IMR-90 (cell line): Measurements from ENCODE around the gene HERPUD1. TPM values are rescaled to one million over a fixed set of nuclear protein-coding genes. Genes with fewer than 3 reads are reported as not detected.

Experiments
- ATAC-seq: fragments of 200-7000 bp; cut with Tn5 transposase; 2 replicates; pipeline ENCODE4 v1.9.1; 2020; ENCODE audit warnings: low read depth, mild to moderate bottlenecking, moderate library complexity
- BruUV-seq: library from RNA; stranded (reverse); fragments of 400-500 nt; replicated peaks from 2 replicates; lab custom pipeline; 2021; lab: Mats Ljungman, UMichigan
- CTCF ChIA-PET: fragments of 300-600 bp; formaldehyde crosslinking; extraction: SDS; loops from one replicate; lab custom pipeline; 2021; ENCODE audit warnings: antibody characterized with exemption; lab: Yijun Ruan, JAX
- POLR2A ChIA-PET: fragments of 300-600 bp; sonication (Branson Sonifier 250); formaldehyde crosslinking; loops from one replicate; lab custom pipeline; 2022; ENCODE audit warnings: antibody characterized with exemption; ENCODE audit not compliant: unreplicated experiment; lab: Charles Lee
- DNase-seq: peaks from one replicate; pipeline ENCODE4 v3.0.0; 2013
- H2AFZ ChIP-seq: replicated peaks from 2 replicates; pipeline ENCODE3; 2013; ENCODE audit warnings: low read length, mild to moderate bottlenecking; ENCODE audit not compliant: poor library complexity
- H2AK5ac ChIP-seq: 2 replicates; pipeline ENCODE4 v1.6.1; 2013; ENCODE audit warnings: low read depth, low read length, inconsistent platforms
- H2AK9ac ChIP-seq: replicated peaks from 2 replicates; pipeline ENCODE3; 2013; ENCODE audit warnings: mild to moderate bottlenecking, low read depth, low read length, moderate library complexity; ENCODE audit not compliant: poor library complexity
- H2BK120ac ChIP-seq: 2 replicates; pipeline ENCODE4 v1.6.1; 2013; ENCODE audit warnings: low read depth, low read length, inconsistent platforms
- H2BK15ac ChIP-seq: 3 replicates; pipeline ENCODE4 v1.6.1; 2013; ENCODE audit warnings: low read depth, low read length, inconsistent platforms
- H2BK20ac ChIP-seq: 2 replicates; pipeline ENCODE4 v1.6.1; 2013; ENCODE audit warnings: low read depth, mild to moderate bottlenecking, inconsistent platforms, low read length, moderate library complexity
- H2BK5ac ChIP-seq: 2 replicates; pipeline ENCODE4 v1.6.1; 2013; ENCODE audit warnings: mild to moderate bottlenecking, low read depth, low read length, inconsistent platforms; ENCODE audit not compliant: poor library complexity, severe bottlenecking
- H3K14ac ChIP-seq: replicated peaks from 2 replicates; pipeline ENCODE4 v1.6.1; 2013; ENCODE audit warnings: low read depth, low read length, inconsistent platforms
- H3K18ac ChIP-seq: 2 replicates; pipeline ENCODE4 v1.6.1; 2013; ENCODE audit warnings: low read depth, low read length, control low read depth
- H3K23ac ChIP-seq: 2 replicates; pipeline ENCODE4 v1.6.1; 2013; ENCODE audit warnings: low read depth, low read length, inconsistent platforms
- H3K27ac ChIP-seq: 2 replicates; pipeline ENCODE4 v1.5.1; 2013; ENCODE audit warnings: mild to moderate bottlenecking, control low read depth, low read length; ENCODE audit not compliant: insufficient read depth
- H3K27me3 ChIP-seq: 2 replicates; pipeline ENCODE4 v1.6.1; 2013; ENCODE audit warnings: low read length; ENCODE audit not compliant: control insufficient read depth, insufficient read depth
- H3K36me3 ChIP-seq: 2 replicates; pipeline ENCODE4 v1.6.1; 2013; ENCODE audit warnings: low read length, mixed read lengths; ENCODE audit not compliant: control insufficient read depth, insufficient read depth
- H3K4ac ChIP-seq: 2 replicates; pipeline ENCODE4 v1.6.1; 2013; ENCODE audit warnings: low read depth, low read length, inconsistent platforms
- H3K4me1 ChIP-seq: 2 replicates; pipeline ENCODE4 v1.6.1; 2013; ENCODE audit warnings: low read length, mixed read lengths; ENCODE audit not compliant: control insufficient read depth, insufficient read depth
- H3K4me2 ChIP-seq: 2 replicates; pipeline ENCODE4 v1.6.1; 2013; ENCODE audit warnings: low read depth, mild to moderate bottlenecking, control low read depth, low read length, moderate library complexity
- H3K4me3 ChIP-seq: 2 replicates; pipeline ENCODE4 v1.5.1; 2013; ENCODE audit warnings: low read depth, mild to moderate bottlenecking, control low read depth, low read length, moderate library complexity; ENCODE audit not compliant: insufficient read depth
- H3K56ac ChIP-seq: 2 replicates; pipeline ENCODE4 v1.6.1; 2013; ENCODE audit warnings: low read length, inconsistent platforms; ENCODE audit not compliant: insufficient read depth; ENCODE audit errors: extremely low read depth
- H3K79me1 ChIP-seq, 2 experiments: 2 replicates each; pipeline ENCODE4 v1.6.1; 2013; ENCODE audit warnings: low read length in 2 of 2, inconsistent platforms in 1 of 2, low read depth in 1 of 2
- H3K9ac ChIP-seq: 2 replicates; pipeline ENCODE4 v1.6.1; 2013; ENCODE audit warnings: low read depth, low read length, control low read depth
- H3K9me1 ChIP-seq: 2 replicates; pipeline ENCODE4 v1.6.1; 2013; ENCODE audit warnings: low read length, inconsistent platforms; ENCODE audit not compliant: insufficient read depth
- H3K9me3 ChIP-seq: 2 replicates; pipeline ENCODE4 v1.6.1; 2013; ENCODE audit warnings: low read length; ENCODE audit not compliant: control insufficient read depth, insufficient read depth
- H4K20me1 ChIP-seq: 2 replicates; pipeline ENCODE4 v1.6.1; 2013; ENCODE audit warnings: low read length, inconsistent platforms; ENCODE audit not compliant: insufficient read depth
- H4K5ac ChIP-seq: 2 replicates; pipeline ENCODE4 v1.6.1; 2013; ENCODE audit warnings: mild to moderate bottlenecking, low read depth, low read length, control low read depth
- H4K8ac ChIP-seq, 2 experiments: 2 replicates each; pipeline ENCODE4 v1.6.1; 2013; ENCODE audit warnings: low read depth in 2 of 2, low read length in 2 of 2, control low read depth in 1 of 2, inconsistent platforms in 1 of 2
- H4K91ac ChIP-seq: 2 replicates; pipeline ENCODE4 v1.6.1; 2013; ENCODE audit warnings: low read depth, low read length, inconsistent platforms; ENCODE audit not compliant: insufficient read depth
- CEBPB ChIP-seq: IDR thresholded peaks from 2 replicates; pipeline ENCODE4 v1.6.1; 2012; ENCODE audit warnings: low read depth, low read length, improper control_type of control experiment
- CTCF ChIP-seq: conservative IDR thresholded peaks from 2 replicates; pipeline ENCODE4 v1.5.1; 2012; ENCODE audit warnings: mild to moderate bottlenecking, low read depth, low read length, improper control_type of control experiment
- ELK1 ChIP-seq: fragments of 150-350 bp; IDR thresholded peaks from 2 replicates; pipeline ENCODE4 v1.6.1; 2016; ENCODE audit warnings: low read depth, mild to moderate bottlenecking, low read length, moderate library complexity, borderline replicate concordance
- MAFK ChIP-seq: IDR thresholded peaks from 2 replicates; pipeline ENCODE4 v1.6.1; 2012; ENCODE audit warnings: low read depth, low read length, improper control_type of control experiment
- MAZ ChIP-seq: IDR thresholded peaks from 2 replicates; pipeline ENCODE4 v1.6.1; 2012; ENCODE audit warnings: low read depth, mild to moderate bottlenecking, low read length, improper control_type of control experiment, moderate library complexity, borderline replicate concordance
- POLR2A ChIP-seq: IDR thresholded peaks from 2 replicates; pipeline ENCODE4 v1.6.1; 2012; ENCODE audit warnings: mild to moderate bottlenecking, low read depth, low read length
- RAD21 ChIP-seq: IDR thresholded peaks from 2 replicates; pipeline ENCODE4 v1.6.1; 2012; ENCODE audit warnings: low read length, improper control_type of control experiment
- RFX5 ChIP-seq: IDR thresholded peaks from 2 replicates; pipeline ENCODE4 v1.8.0; 2012; ENCODE audit warnings: low read depth, mild to moderate bottlenecking, low read length, moderate library complexity
- USF2 ChIP-seq: fragments of 150-350 bp; IDR thresholded peaks from 2 replicates; pipeline ENCODE4 v1.6.1; 2017; ENCODE audit warnings: mild to moderate bottlenecking, antibody characterized with exemption, low read length, low read depth
- whole genome bisulfite sequencing, 2 experiments: methylation state at CpG; one replicate each; pipeline versions ENCODE4 v1.1.5 to v1.1.7; 2013; ENCODE audit warnings: missing lambda C conversion rate in 2 of 2; ENCODE audit not compliant: insufficient read length in 1 of 2; ENCODE audit errors: extremely low coverage in 2 of 2; 5-methylcytosine and 5-hydroxymethylcytosine counted together
- dilution Hi-C: fragments of 300-500 bp; cut with HindIII; formaldehyde crosslinking; loops from one replicate; pipeline ENCODE4 v1.14.3; 2018; ENCODE audit warnings: low sequenced_read_pairs; ENCODE audit not compliant: unreplicated experiment
- in situ Hi-C: fragments of 300-500 bp; cut with MboI; formaldehyde crosslinking; loops from 3 replicates; pipeline ENCODE4 v1.14.3; 2019; ENCODE audit warnings: low sequenced_read_pairs, inconsistent platforms, mixed read lengths
- intact Hi-C: fragments of 100-400 bp; cut with micrococcal nuclease; formaldehyde crosslinking; loops from 2 replicates; pipeline ENCODE4 v1.10.0; 2022
- polyA plus RNA-seq, 3 experiments: library from polyadenylated mRNA; depleted of rRNA; stranded (reverse); fragments of >200 nt; gene quantifications; 2 replicates each; pipeline ENCODE4 v1.2.3, GENCODE V29; 2012; ENCODE audit warnings: low replicate concordance in 1 of 3
- total RNA-seq: library from RNA; depleted of rRNA; stranded (reverse); fragments of >200 nt; gene quantifications from 2 replicates; pipeline ENCODE4 v1.2.3, GENCODE V29; 2012

Gene HERPUD1
- total and polyA plus RNA-seq, 2 of the 4 experiments (the other 2 are of a cell fraction), result 130 to 148 TPM

GRCh38 chr16:56886826-56887225 is 45.1 kb upstream of the HERPUD1 start:
- CTCF ChIA-PET, result no interaction called here

More at GRCh38 chr16:56886826-56887225, 45.1 kb upstream of the HERPUD1 start:
- no peak overlapping the region for H4K5ac ChIP-seq
- H3K9me1 ChIP-seq, result no peaks in the 10 kb centered on the region
- no peak overlapping the region for H4K91ac ChIP-seq
- no peak overlapping the region for H2BK5ac ChIP-seq
- H3K27me3 ChIP-seq, result peaks cover 16% of the 10 kb centered on the region
- H4K20me1 ChIP-seq, result no peaks in the 10 kb centered on the region
- H4K8ac ChIP-seq, result no peak overlapping the region
- ATAC-seq (no peak), DNase-seq (no peak)
- BruUV-seq, result no TSS peak
- H2BK20ac ChIP-seq, result no peak overlapping the region
- POLR2A ChIA-PET, result no interaction called here
- no peak overlapping the region for H3K4ac ChIP-seq
- intact Hi-C loops, result no loop called here
- H3K18ac ChIP-seq, result no peak overlapping the region
- H3K36me3 ChIP-seq, result no peaks in the 10 kb centered on the region
- H3K4me2 ChIP-seq, result no peak overlapping the region
- no peaks in the 10 kb centered on the region for H3K79me1 ChIP-seq
- H3K27ac ChIP-seq, result no peak overlapping the region
- TF ChIP-seq USF2 (no peak), POLR2A (no peak), MAFK (no peak), RFX5 (no peak), CTCF (no peak), ELK1 (no peak), MAZ (no peak), RAD21 (no peak), CEBPB (no peak)
- H3K4me1 ChIP-seq, result no peaks in the 10 kb centered on the region
- H3K14ac ChIP-seq, result no peak overlapping the region
- no peak overlapping the region for H2BK120ac ChIP-seq
- WGBS, 2 experiments, result 100% methylated on average over 1 of the region's 9 CpGs; no CpG with 5 or more reads in 1 of the 2 experiments
- in situ Hi-C loops, result no loop called here
- no peak overlapping the region for H3K56ac ChIP-seq
- no peak overlapping the region for H2BK15ac ChIP-seq
- H3K9me3 ChIP-seq, result no peaks in the 10 kb centered on the region
- no peak overlapping the region for H3K23ac ChIP-seq
- H2AFZ ChIP-seq, result no peak overlapping the region
- no peak overlapping the region for H2AK5ac ChIP-seq
- no peak overlapping the region for H2AK9ac ChIP-seq
- no peak overlapping the region for H3K9ac ChIP-seq
- dilution Hi-C loops, result no loop called here
- no peak overlapping the region for H3K4me3 ChIP-seq
